HepG2 (cell line): ENCODE data around the gene ZNF77.

ENCODE experiments used
- CREB1 ChIP-seq, 2 experiments: fragments of 450-650 bp in 1 of 2; IDR thresholded peaks; 2 replicates each; pipeline ENCODE4 v1.6.1; 2016 to 2017; ENCODE audit warnings: control low read depth in 1 of 2, mild to moderate bottlenecking in 1 of 2, missing compliant biosample characterization in 1 of 2, missing genetic modification characterization in 1 of 2
- POLR2AphosphoS5 ChIP-seq: IDR thresholded peaks from 2 replicates; pipeline ENCODE4 v1.6.1; 2012; ENCODE audit warnings: low read depth, low read length
- RNF2 ChIP-seq: fragments of 450-650 bp; conservative IDR thresholded peaks from 2 replicates; pipeline ENCODE4 v1.6.1; 2016; ENCODE audit warnings: low read depth
- TF ChIP-seq, protein P1 (sequence below): sonication (generic); formaldehyde crosslinking; IDR thresholded peaks from 2 replicates; pipeline ENCODE4 v1.5.0; 2020; ENCODE audit warnings: mild to moderate bottlenecking, missing genetic modification reagents, moderate library complexity
- TF ChIP-seq, protein P2 (sequence below), 2 experiments: sonication (generic) in 1 of 2; formaldehyde crosslinking in 1 of 2; IDR thresholded peaks; 2 replicates each; pipeline versions ENCODE4 v1.4.0 to v1.6.1; 2016 to 2020; ENCODE audit warnings: borderline replicate concordance in 1 of 2, low read depth in 1 of 2, mild to moderate bottlenecking in 1 of 2, missing genetic modification reagents in 1 of 2

DNA sequence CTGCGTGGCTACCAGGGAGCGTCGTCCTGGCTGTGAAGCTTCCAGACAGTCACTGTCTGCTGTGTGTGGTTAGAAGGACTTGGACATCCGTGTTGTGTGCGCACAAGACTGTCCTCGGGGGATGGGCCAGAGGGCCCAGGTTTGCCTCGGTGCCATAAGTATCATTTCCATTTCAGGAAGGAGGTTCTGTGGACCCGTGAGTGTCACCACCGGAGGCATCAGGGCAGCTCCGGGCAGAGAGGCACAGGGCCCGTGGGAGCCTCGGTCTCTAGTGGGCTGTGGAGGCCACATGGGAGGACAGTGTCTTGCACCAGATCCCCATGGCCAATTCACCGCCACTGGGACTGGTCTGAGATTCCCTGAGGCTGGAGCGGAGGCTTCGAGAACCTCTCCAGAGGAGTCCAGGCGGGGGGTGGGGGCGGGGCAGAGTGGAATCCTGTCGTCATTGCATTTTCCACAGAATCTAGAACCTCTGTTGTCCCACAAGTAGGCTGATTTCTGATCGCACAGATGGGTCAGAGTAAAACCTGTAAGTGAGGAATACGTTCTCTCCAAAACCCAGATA lies 38.1 kb downstream of the ZNF77 start:
- TF ChIP-seq, protein P1, sequence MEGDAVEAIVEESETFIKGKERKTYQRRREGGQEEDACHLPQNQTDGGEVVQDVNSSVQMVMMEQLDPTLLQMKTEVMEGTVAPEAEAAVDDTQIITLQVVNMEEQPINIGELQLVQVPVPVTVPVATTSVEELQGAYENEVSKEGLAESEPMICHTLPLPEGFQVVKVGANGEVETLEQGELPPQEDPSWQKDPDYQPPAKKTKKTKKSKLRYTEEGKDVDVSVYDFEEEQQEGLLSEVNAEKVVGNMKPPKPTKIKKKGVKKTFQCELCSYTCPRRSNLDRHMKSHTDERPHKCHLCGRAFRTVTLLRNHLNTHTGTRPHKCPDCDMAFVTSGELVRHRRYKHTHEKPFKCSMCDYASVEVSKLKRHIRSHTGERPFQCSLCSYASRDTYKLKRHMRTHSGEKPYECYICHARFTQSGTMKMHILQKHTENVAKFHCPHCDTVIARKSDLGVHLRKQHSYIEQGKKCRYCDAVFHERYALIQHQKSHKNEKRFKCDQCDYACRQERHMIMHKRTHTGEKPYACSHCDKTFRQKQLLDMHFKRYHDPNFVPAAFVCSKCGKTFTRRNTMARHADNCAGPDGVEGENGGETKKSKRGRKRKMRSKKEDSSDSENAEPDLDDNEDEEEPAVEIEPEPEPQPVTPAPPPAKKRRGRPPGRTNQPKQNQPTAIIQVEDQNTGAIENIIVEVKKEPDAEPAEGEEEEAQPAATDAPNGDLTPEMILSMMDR: no peak
- TF ChIP-seq POLR2AphosphoS5 (no peak), RNF2 (no peak), CREB1 (IDR thresholded peaks at IDR 0.05) (no peak), CREB1 (CRISPR knock-in tag; IDR thresholded peaks at IDR 0.05) (no peak)
- TF ChIP-seq, protein P2, sequence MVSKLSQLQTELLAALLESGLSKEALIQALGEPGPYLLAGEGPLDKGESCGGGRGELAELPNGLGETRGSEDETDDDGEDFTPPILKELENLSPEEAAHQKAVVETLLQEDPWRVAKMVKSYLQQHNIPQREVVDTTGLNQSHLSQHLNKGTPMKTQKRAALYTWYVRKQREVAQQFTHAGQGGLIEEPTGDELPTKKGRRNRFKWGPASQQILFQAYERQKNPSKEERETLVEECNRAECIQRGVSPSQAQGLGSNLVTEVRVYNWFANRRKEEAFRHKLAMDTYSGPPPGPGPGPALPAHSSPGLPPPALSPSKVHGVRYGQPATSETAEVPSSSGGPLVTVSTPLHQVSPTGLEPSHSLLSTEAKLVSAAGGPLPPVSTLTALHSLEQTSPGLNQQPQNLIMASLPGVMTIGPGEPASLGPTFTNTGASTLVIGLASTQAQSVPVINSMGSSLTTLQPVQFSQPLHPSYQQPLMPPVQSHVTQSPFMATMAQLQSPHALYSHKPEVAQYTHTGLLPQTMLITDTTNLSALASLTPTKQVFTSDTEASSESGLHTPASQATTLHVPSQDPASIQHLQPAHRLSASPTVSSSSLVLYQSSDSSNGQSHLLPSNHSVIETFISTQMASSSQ (IDR thresholded peaks at IDR 0.05; ENCODE audit: low read depth): no peak
- TF ChIP-seq, protein P2 (CRISPR knock-in tag; IDR thresholded peaks at IDR 0.05; ENCODE audit: borderline replicate concordance): no peak
